Endothelial cell of umbilical vein (primary cell): ENCODE measurements around the gene JARID2. TPM values are rescaled to one million over a fixed set of nuclear protein-coding genes. Genes with fewer than 3 reads are reported as not detected.

Experiments
- BruUV-seq: library from RNA; stranded (reverse); fragments of 400-500 nt; replicated peaks from 2 replicates; lab custom pipeline; 2021; lab: Mats Ljungman, UMichigan
- CTCF ChIA-PET: fragments of 300-600, 350-600 bp; sonication (Branson Sonifier 250); formaldehyde crosslinking; loops from one replicate; lab custom pipeline; 2021; ENCODE audit warnings: antibody characterized with exemption, inconsistent platforms; lab: Charles Lee
- POLR2A ChIA-PET: fragments of 300-600, 350-600 bp; sonication (Branson Sonifier 250); formaldehyde crosslinking; loops from one replicate; lab custom pipeline; 2021; ENCODE audit warnings: antibody characterized with exemption, inconsistent platforms; lab: Charles Lee
- DNase-seq: peaks from one replicate; pipeline ENCODE4 v3.0.0-alpha.2; 2011; ENCODE audit warnings: low read depth, low spot score
- FAIRE-seq: peaks from 2 replicates; lab custom pipeline; 2011; peaks lifted over from hg19 to GRCh38; lab: Jason Lieb, UNC
- H2AFZ ChIP-seq: 2 replicates; pipeline ENCODE4 v1.6.0; 2012; ENCODE audit warnings: low read depth, low read length, control low read depth, inconsistent platforms
- H3K27ac ChIP-seq: 2 replicates; pipeline ENCODE4 v1.5.1; 2011; ENCODE audit warnings: low read depth, mild to moderate bottlenecking, control low read depth, low read length, moderate library complexity; ENCODE audit not compliant: insufficient read depth
- H3K27me3 ChIP-seq, 2 experiments: 2 replicates each; pipeline versions ENCODE4 v1.6.0 to v1.6.1; 2011; ENCODE audit warnings: low read length in 2 of 2, mixed read lengths in 1 of 2; ENCODE audit not compliant: control insufficient read depth in 2 of 2, insufficient read depth in 2 of 2
- H3K36me3 ChIP-seq, 2 experiments: 2 replicates in 1 of 2; 3 replicates in 1 of 2; pipeline ENCODE4 v1.5.1; 2011; ENCODE audit warnings: low read length in 2 of 2, mild to moderate bottlenecking in 1 of 2, moderate library complexity in 1 of 2; ENCODE audit not compliant: control insufficient read depth in 2 of 2, insufficient read depth in 2 of 2; ENCODE audit errors: extremely low read depth in 1 of 2
- H3K4me1 ChIP-seq: 3 replicates; pipeline ENCODE4 v1.5.1; 2011; ENCODE audit warnings: mild to moderate bottlenecking, low read length; ENCODE audit not compliant: control insufficient read depth, insufficient read depth; ENCODE audit errors: extremely low read depth
- H3K4me2 ChIP-seq: 2 replicates; pipeline ENCODE4 v1.6.1; 2011; ENCODE audit warnings: low read length, control low read depth, mixed read lengths; ENCODE audit not compliant: insufficient read depth
- H3K4me3 ChIP-seq, 3 experiments: fragments of 200-600 bp in 1 of 3; sonication (generic), shearing (Covaris generic) in 1 of 3; replicated peaks in 1 of 3; 2 replicates each; pipeline ENCODE4 v1.5.1; 2011 to 2016; ENCODE audit warnings: control low read depth in 3 of 3, low read length in 3 of 3, mild to moderate bottlenecking in 2 of 3, inconsistent platforms in 1 of 3, low read depth in 1 of 3, moderate library complexity in 1 of 3; ENCODE audit not compliant: insufficient read depth in 1 of 3
- H3K79me2 ChIP-seq: 2 replicates; pipeline ENCODE4 v1.6.0; 2012; ENCODE audit warnings: low read length, inconsistent platforms; ENCODE audit not compliant: control insufficient read depth, insufficient read depth
- H3K9ac ChIP-seq: replicated peaks from 2 replicates; pipeline ENCODE3; 2011; ENCODE audit warnings: low read length, control low read depth; ENCODE audit not compliant: insufficient read depth; ENCODE audit errors: extremely low read depth
- H3K9me1 ChIP-seq: replicated peaks from 3 replicates; pipeline ENCODE4 v1.6.0; 2011; ENCODE audit warnings: mild to moderate bottlenecking, low read length; ENCODE audit not compliant: control insufficient read depth, insufficient read depth; ENCODE audit errors: extremely low read depth
- H3K9me3 ChIP-seq: replicated peaks from 2 replicates; pipeline ENCODE4 v1.5.1; 2012; ENCODE audit warnings: low read length, inconsistent platforms; ENCODE audit not compliant: control insufficient read depth, insufficient read depth
- H4K20me1 ChIP-seq: replicated peaks from 2 replicates; pipeline ENCODE3; 2011; ENCODE audit warnings: mild to moderate bottlenecking, low read length; ENCODE audit not compliant: control insufficient read depth, insufficient read depth; ENCODE audit errors: extremely low read depth
- CTCF ChIP-seq, 2 donors: IDR thresholded peaks; 1 replicate in 1 of 2; 2 replicates in 1 of 2; pipeline ENCODE4 v1.5.1; 2011; ENCODE audit warnings: low read length in 2 of 2, mild to moderate bottlenecking in 2 of 2, moderate library complexity in 2 of 2, control low read depth in 1 of 2, inconsistent platforms in 1 of 2, low read depth in 1 of 2; ENCODE audit not compliant: insufficient read depth in 1 of 2; ENCODE audit errors: extremely low read depth in 1 of 2
- EZH2 ChIP-seq: IDR thresholded peaks from 2 replicates; pipeline ENCODE4 v1.6.1; 2012; ENCODE audit warnings: borderline replicate concordance, low read depth, mild to moderate bottlenecking, moderate library complexity, low read length, inconsistent platforms; ENCODE audit not compliant: severe bottlenecking
- FOS ChIP-seq: IDR thresholded peaks from 2 replicates; pipeline ENCODE4 v1.6.1; 2011; ENCODE audit warnings: mild to moderate bottlenecking, low read length, moderate library complexity, borderline replicate concordance; ENCODE audit not compliant: insufficient read depth
- GATA2 ChIP-seq: IDR thresholded peaks from 2 replicates; pipeline ENCODE4 v1.7.0; 2011; ENCODE audit warnings: low read depth, mild to moderate bottlenecking, moderate library complexity, mixed read lengths, low read length; ENCODE audit not compliant: insufficient read length, insufficient read depth
- JUN ChIP-seq: IDR thresholded peaks from 2 replicates; pipeline ENCODE4 v1.6.1; 2011; ENCODE audit warnings: borderline replicate concordance, low read depth; ENCODE audit not compliant: insufficient read length, insufficient read depth
- MAX ChIP-seq: IDR thresholded peaks from 2 replicates; pipeline ENCODE4 v1.6.1; 2011; ENCODE audit not compliant: insufficient read depth, insufficient read length
- MYC ChIP-seq: IDR thresholded peaks from one replicate; pipeline ENCODE4 v1.6.1; 2011; ENCODE audit warnings: mild to moderate bottlenecking, low read depth, low read length
- POLR2A ChIP-seq: IDR thresholded peaks from 2 replicates; pipeline ENCODE4 v1.6.1; 2012; ENCODE audit warnings: low read depth, mild to moderate bottlenecking, control low read depth, low read length
- POLR2AphosphoS5 ChIP-seq: IDR thresholded peaks from 2 replicates; pipeline ENCODE4 v1.6.1; 2012; ENCODE audit warnings: low read depth, mild to moderate bottlenecking, control low read depth, low read length, moderate library complexity; ENCODE audit not compliant: insufficient read depth
- dilution Hi-C: fragments of 300-500 bp; cut with MboI; formaldehyde crosslinking; loops from one replicate; pipeline ENCODE4 v1.15.0; 2019; ENCODE audit warnings: low sequenced_read_pairs; ENCODE audit not compliant: extremely low pct_ligation_motif_present
- intact Hi-C: fragments of 100-400 bp; cut with micrococcal nuclease; formaldehyde crosslinking; loops from one replicate; pipeline ENCODE4 v1.10.0; 2022
- polyA plus RNA-seq, 4 experiments: library from polyadenylated mRNA; depleted of rRNA in 3 of 4; stranded (reverse) in 3 of 4; unstranded in 1 of 4; fragments of >200 nt; gene quantifications; 2 replicates each; pipeline versions ENCODE4 v1.2.1 to v1.2.3, GENCODE V29; 2011 to 2012; ENCODE audit warnings: missing spikeins in 1 of 4
- total RNA-seq: library from RNA; stranded (reverse); gene quantifications from 2 replicates; pipeline ENCODE4 v1.2.3, GENCODE V29; 2021

The JARID2 gene
- total and polyA plus RNA-seq, 2 donors (not counting 3 experiments of a cell fraction or from before 2014, with no cell fraction given) = 2.9 to 10.6 TPM

GRCh38 chr6:15242503-15242902, 3.4 kb upstream of the JARID2 start:
- TF ChIP-seq JUN = no peak
- no peak for TF ChIP-seq POLR2AphosphoS5
- no peak for TF ChIP-seq MYC
- TF ChIP-seq EZH2 = no peak
- CTCF ChIA-PET = interaction anchor here (0.8 to 1.3 kb wide), 3 partner anchors 137 to 381 kb away, joined by 4 read pairs; no protein-coding TSS in a partner anchor
- Histone ChIP-seq H3K79me2 (peaks cover 4% of the 10 kb centered on the region), H3K4me1 (peaks cover 22% of the 10 kb centered on the region), H4K20me1 (no peaks in the 10 kb centered on the region), H3K9me3 (no peaks in the 10 kb centered on the region), H2AFZ (no peak overlapping the region), H3K9me1 (no peaks in the 10 kb centered on the region), H3K27ac (no peak overlapping the region), H3K4me2 (no peak overlapping the region), H3K36me3 (no peaks in the 10 kb centered on the region), H3K4me3 (no peak overlapping the region), H3K27me3 (peaks cover 0 to 2% of the 10 kb centered on the region in 2 experiments), H3K9ac (no peak overlapping the region)
- FAIRE-seq (no peak), DNase-seq (no peak)
- no TSS peak for BruUV-seq
- dilution Hi-C loops = no loop called here
- POLR2A ChIA-PET = interaction anchor here (0.7 kb wide), 1 partner anchor 1558 kb away, joined by 5 read pairs; no protein-coding TSS in a partner anchor
- intact Hi-C loops = no loop called here

- H3K4me2 ChIP-seq = no peak overlapping the region
- peaks cover 0 to 2% of the 10 kb centered on the region in 2 experiments for H3K27me3 ChIP-seq
- H3K4me1 ChIP-seq = peaks cover 22% of the 10 kb centered on the region
- BruUV-seq = no TSS peak
- FAIRE-seq (no peak), DNase-seq (peak; percentile 77)
- ChIA-PET CTCF (interaction anchor here (0.8 to 1.3 kb wide), 5 partner anchors 131 to 1032 kb away, joined by 3 to 4 read pairs (median 4); no protein-coding TSS in a partner anchor), POLR2A (interaction anchor here (0.6 to 0.7 kb wide), 2 partner anchors 1024 to 1558 kb away, joined by 5 to 6 read pairs; no protein-coding TSS in a partner anchor)
- no peak overlapping the region for H3K4me3 ChIP-seq
- peaks cover 4% of the 10 kb centered on the region for H3K79me2 ChIP-seq
- no peaks in the 10 kb centered on the region for H3K36me3 ChIP-seq
- dilution Hi-C loops = no loop called here
- no peak for TF ChIP-seq CTCF (IDR thresholded peaks at IDR 0.05; ENCODE audit: extremely low read depth in 1 of 2, insufficient read depth in 1 of 2, low read depth in 1 of 2, low read length in 2 of 2)
- TF ChIP-seq POLR2AphosphoS5 = no peak
- TF ChIP-seq MYC = no peak
- no peak for TF ChIP-seq POLR2A
- TF ChIP-seq EZH2 = no peak
- no peak for TF ChIP-seq FOS
- no peak for TF ChIP-seq GATA2
- no peak for TF ChIP-seq MAX
- no peak for TF ChIP-seq JUN
- no peak overlapping the region for H2AFZ ChIP-seq
- no peaks in the 10 kb centered on the region for H3K9me3 ChIP-seq
- no peaks in the 10 kb centered on the region for H3K9me1 ChIP-seq
- no peak overlapping the region for H3K9ac ChIP-seq
- H4K20me1 ChIP-seq = no peaks in the 10 kb centered on the region
- intact Hi-C loops = no loop called here
- H3K27ac ChIP-seq = no peak overlapping the region
Measured at GRCh38 chr6:15242937-15243614, 2.8 kb upstream of the JARID2 start.
